HCT116 (cell line): ENCODE measurements around the gene ACMSD.

Experiments
- CBX3 ChIP-seq: IDR thresholded peaks from 2 replicates; pipeline ENCODE4 v1.6.1; 2012; ENCODE audit warnings: low read depth
- CTCF ChIP-seq, 3 experiments: fragments of 200-600 bp in 1 of 3; sonication (generic) in 1 of 3; IDR thresholded peaks in 2 of 3; conservative IDR thresholded peaks in 1 of 3; 2 replicates each; pipeline ENCODE4 v1.5.1; 2012 to 2017; ENCODE audit warnings: low read depth in 2 of 3, low read length in 2 of 3, antibody characterized with exemption in 1 of 3, borderline replicate concordance in 1 of 3, control low read depth in 1 of 3, mild to moderate bottlenecking in 1 of 3, mixed read lengths in 1 of 3, mixed run types in 1 of 3, moderate library complexity in 1 of 3; ENCODE audit not compliant: insufficient read depth in 1 of 3
- EZH2 ChIP-seq: fragments of 200-600 bp; sonication (generic); IDR thresholded peaks from 2 replicates; pipeline ENCODE4 v1.6.1; 2017; ENCODE audit warnings: antibody characterized with exemption, mixed run types
- JUND ChIP-seq: IDR thresholded peaks from 2 replicates; pipeline ENCODE4 v1.6.1; 2012
- MAX ChIP-seq: IDR thresholded peaks from 2 replicates; pipeline ENCODE4 v1.6.1; 2012
- POLR2A ChIP-seq: IDR thresholded peaks from 2 replicates; pipeline ENCODE4 v1.7.0; 2011; ENCODE audit warnings: borderline replicate concordance; ENCODE audit not compliant: insufficient read depth, insufficient read length; ENCODE audit errors: extremely low read depth
- POLR2AphosphoS5 ChIP-seq: IDR thresholded peaks from 2 replicates; pipeline ENCODE4 v1.6.1; 2011; ENCODE audit warnings: mild to moderate bottlenecking, low read depth, low read length, moderate library complexity
- RAD21 ChIP-seq: IDR thresholded peaks from 2 replicates; pipeline ENCODE4 v1.6.1; 2012; ENCODE audit warnings: low read depth, mild to moderate bottlenecking
- SIN3A ChIP-seq: IDR thresholded peaks from 2 replicates; pipeline ENCODE4 v1.6.1; 2012; ENCODE audit warnings: low read depth
- SP1 ChIP-seq: IDR thresholded peaks from 2 replicates; pipeline ENCODE4 v1.6.1; 2012; ENCODE audit warnings: low read depth

- TF ChIP-seq CTCF (IDR thresholded peaks at IDR 0.05 in 2 of 3, conservative IDR thresholded peaks at IDR 0.05 in 1 of 3; ENCODE audit: borderline replicate concordance in 1 of 3, insufficient read depth in 1 of 3, low read depth in 2 of 3, low read length in 2 of 3) (no peak), CBX3 (no peak), RAD21 (no peak), EZH2 (no peak), POLR2AphosphoS5 (no peak; the same call in 1 of the 2 replicates), JUND (no peak), SIN3A (no peak), SP1 (no peak), POLR2A (no peak), MAX (no peak; the same call in 1 of the 2 replicates)
Observed at GRCh38 chr2:134919341-134920210, 81.2 kb downstream of the ACMSD start.
